GM19351 (cell line): ENCODE measurements around the gene CCR7.
"Not testable (repeated sequence)": the region's sequence is repeated elsewhere in the genome, so short reads cannot be mapped to it uniquely, and the experiment has no call there.

Experiments used
- ATAC-seq: cut with Tn5 transposase; IDR thresholded peaks from one replicate; pipeline ENCODE4 v1.9.1; 2021; ENCODE audit warnings: mild to moderate bottlenecking, moderate library complexity; ENCODE audit not compliant: unreplicated experiment

CCR7 gene

GRCh38 chr17:40597556-40598300 lies 32.5 kb upstream of the CCR7 start:
- peak; percentile 28 for ATAC-seq

GRCh38 chr17:40597156-40597555 lies 31.9 kb upstream of the CCR7 start:
- ATAC-seq, result no peak

- ATAC-seq, result no peak
These were observed 31.1 kb upstream of the CCR7 start for GRCh38 chr17:40596261-40596919.

GRCh38 chr17:40590742-40591141 lies 25.5 kb upstream of the CCR7 start:
- no peak for ATAC-seq

GRCh38 chr17:40588552-40588951 lies 23.3 kb upstream of the CCR7 start:
- no peak for ATAC-seq

- ATAC-seq, result not testable (repeated sequence)
These were observed 21.0 kb upstream of the CCR7 start for GRCh38 chr17:40586264-40586663.

- not testable (repeated sequence) for ATAC-seq
These were observed 19.7 kb upstream of the CCR7 start for GRCh38 chr17:40584950-40585349.

GRCh38 chr17:40582328-40582901 lies 17.1 kb upstream of the CCR7 start:
- peak; percentile 83 for ATAC-seq

GRCh38 chr17:40580140-40580539 lies 14.9 kb upstream of the CCR7 start:
- ATAC-seq, result no peak

- no peak for ATAC-seq
These were observed 14.2 kb upstream of the CCR7 start for GRCh38 chr17:40579471-40579870.

- peak; percentile 58 for ATAC-seq
These were observed 12.4 kb upstream of the CCR7 start for GRCh38 chr17:40577611-40578065.

- ATAC-seq, result no peak
These were observed 11.0 kb upstream of the CCR7 start for GRCh38 chr17:40576113-40576740.

- no peak for ATAC-seq
These were observed 9.0 kb upstream of the CCR7 start for GRCh38 chr17:40574292-40574691.

- not testable (repeated sequence) for ATAC-seq
These were observed 7.1 kb upstream of the CCR7 start for GRCh38 chr17:40572245-40572993.

GRCh38 chr17:40568074-40568836 lies 3.0 kb upstream of the CCR7 start:
- no peak for ATAC-seq

- ATAC-seq, result no peak
These were observed 2.1 kb upstream of the CCR7 start for GRCh38 chr17:40567377-40567776.

GRCh38 chr17:40565769-40566409 lies 617 bp upstream of the CCR7 start:
- ATAC-seq, result no peak

- ATAC-seq, result no peak
These were observed 933 bp downstream of the CCR7 start for GRCh38 chr17:40564195-40564882.
